CD4-positive, alpha-beta T cell treated with Interleukin-4 for 4 hours (primary cell): ENCODE data around the gene EPHX1.
"Not testable (repeated sequence)": the region's sequence is repeated elsewhere in the genome, so short reads cannot be mapped to it uniquely, and the experiment has no call there.

Experiments used
- DNase-seq: peaks from one replicate; pipeline ENCODE4 v3.0.0-alpha.2; 2020

The EPHX1 gene

DNA sequence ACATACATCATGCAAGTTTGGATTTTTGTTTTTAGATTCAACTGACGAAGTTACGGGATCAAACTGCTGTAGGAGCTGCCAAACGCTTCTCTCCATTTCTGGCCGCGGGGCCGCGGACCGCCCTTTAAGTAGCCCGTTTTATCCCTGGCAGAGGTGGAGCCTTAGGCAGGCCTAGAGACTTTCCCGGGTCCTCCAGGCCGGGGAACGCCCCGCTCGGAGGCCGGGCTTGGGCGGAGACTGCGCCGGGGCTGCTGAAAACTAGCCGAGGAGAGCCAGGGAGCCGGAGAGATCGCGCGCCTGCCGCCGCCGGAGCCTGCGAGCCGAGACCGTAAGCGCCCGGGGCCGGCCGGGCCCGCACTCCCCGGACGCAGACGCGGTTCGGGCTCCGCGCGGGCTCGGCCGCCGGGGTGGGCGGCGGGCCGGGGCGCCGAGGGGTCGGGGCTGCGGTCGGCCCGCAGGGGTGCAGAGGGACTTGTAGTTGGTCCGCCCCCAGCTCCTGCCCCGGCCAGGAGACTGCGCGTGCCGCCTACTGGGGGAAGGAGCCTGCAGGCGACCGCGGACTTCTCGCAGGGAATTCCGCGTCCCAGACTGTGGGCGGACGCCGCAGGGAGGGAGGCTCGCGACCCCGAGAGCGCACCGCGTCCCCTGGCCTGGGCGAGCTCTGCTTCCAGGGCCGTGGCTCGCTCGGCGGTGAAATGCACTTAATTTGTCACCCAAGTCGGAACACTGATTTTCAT lies at the start of gene EPHX1:
EPHX1 (plus strand) TSS at position 283 of the 737 bp plus-strand sequence. CDS start 18,606 bp downstream, outside the sequence.
- DNase-seq = peak; percentile 41

DNA sequence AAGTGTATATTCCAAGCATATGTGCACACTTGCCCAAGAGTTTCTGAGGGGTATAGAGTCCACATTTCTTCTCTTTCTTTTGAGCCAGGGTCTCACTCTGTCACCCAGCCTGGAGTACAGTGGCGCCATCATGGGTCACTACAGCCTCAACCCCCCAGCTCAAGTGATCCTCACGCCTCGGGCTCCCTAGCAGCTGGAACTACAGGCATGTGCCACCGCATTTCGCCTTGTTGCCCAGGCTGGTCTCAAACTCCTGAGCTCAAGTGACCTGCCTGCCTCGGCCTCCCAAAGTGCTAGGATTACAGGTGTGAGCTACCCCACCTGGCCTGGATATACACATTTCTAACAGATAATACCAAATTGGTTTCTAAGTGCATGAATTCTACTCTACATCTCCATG lies 49.4 kb upstream of the EPHX1 start:
- no peak for DNase-seq

DNA sequence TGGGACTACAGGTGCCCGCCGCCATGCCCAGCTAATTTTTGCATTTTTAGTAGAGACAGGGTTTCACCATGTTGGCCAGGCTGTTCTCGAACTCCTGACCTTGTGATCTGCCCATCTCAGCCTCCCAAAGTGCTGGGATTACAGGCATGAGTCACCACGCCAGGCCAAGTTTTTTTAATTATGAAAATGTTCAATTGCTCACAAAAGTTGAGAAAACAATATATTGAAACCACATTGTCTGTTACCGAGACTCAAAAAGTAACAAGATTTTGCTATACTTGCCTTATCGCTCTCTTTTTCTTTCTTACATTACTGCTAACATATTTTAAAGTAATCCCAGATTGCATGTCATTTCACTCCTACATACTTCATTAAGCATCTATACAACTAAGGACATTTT lies 48.5 kb upstream of the EPHX1 start:
- not testable (repeated sequence) for DNase-seq

DNA sequence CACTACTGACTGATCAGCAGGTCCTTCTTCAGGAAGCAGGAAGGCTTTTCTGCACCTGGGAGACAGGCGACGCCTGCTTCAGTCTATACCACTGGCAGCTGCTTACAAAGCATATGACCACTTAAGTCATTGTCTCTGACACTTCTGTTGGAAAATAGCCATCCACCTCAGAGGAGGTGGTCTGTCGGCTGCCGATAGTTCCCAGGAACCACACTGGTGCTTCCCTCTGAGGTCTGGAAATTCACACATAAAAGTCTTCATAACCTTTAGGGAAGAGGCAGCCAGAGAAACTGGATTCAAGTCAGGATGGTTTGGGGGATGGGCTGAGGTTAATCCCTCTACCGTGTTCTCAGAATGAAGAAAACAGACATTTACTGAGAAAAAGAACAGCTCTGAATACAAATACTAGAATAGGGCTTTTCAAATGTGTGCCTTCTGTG lies 47.9 kb upstream of the EPHX1 start:
- no peak for DNase-seq

DNA sequence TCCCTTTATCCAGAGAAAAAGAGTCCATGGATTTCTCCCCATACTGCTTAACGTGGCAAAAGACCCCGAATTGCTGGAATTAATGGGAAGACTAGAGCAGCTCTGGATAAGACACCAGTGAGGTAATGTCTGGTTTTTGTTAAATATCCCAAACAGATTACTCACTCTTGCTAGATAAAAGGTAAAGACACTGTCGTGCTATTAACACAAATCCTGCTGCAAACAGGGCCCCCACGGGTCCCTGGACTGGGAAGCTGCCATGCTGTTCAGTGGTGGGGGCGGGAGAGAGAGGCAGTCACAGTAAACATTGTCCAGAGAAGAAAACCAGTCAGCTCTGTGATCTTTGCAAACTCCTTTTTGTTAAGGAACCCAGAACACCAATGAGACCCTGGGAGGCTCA lies 47.5 kb upstream of the EPHX1 start:
- no peak for DNase-seq

DNA sequence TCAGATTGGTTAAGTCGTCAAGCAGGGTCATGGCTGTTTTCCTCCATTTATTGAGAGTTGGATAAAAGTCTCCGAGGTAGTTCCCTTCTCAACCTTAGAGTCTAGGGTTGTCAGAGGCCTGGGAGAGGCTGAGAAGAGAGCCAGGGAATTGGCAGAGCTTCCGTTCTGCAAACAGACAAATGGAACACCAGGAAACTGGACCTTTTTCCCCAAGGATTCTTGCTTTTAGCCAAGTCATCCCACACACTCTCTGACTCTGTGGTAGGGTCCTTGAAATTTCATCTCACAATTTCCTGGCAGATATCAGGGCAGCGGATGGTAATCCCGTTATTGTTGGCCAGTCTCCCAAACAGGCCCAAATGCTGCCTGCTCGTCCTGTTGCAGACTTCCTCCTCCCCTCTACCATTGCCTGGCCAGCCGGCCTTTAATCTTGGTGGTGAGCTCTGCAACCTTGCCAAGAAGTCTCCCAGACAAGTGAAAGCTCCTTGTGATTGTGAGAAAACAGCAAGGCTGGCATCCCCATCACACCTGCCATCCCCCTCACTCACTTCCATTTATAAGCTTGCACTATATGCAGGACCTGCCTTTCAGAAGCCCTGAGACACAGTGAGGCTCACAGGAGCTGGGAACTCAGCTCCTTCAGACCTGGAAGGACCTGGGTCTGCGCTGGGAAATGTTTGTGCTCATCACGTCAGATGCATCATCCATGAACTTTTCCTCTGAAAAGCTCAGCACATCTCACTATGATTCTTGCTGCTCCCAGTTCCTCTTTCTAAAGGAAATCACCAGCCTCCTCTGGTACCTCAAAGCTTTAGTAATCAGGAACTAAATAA lies 46.0 kb upstream of the EPHX1 start:
- DNase-seq = no peak

DNA sequence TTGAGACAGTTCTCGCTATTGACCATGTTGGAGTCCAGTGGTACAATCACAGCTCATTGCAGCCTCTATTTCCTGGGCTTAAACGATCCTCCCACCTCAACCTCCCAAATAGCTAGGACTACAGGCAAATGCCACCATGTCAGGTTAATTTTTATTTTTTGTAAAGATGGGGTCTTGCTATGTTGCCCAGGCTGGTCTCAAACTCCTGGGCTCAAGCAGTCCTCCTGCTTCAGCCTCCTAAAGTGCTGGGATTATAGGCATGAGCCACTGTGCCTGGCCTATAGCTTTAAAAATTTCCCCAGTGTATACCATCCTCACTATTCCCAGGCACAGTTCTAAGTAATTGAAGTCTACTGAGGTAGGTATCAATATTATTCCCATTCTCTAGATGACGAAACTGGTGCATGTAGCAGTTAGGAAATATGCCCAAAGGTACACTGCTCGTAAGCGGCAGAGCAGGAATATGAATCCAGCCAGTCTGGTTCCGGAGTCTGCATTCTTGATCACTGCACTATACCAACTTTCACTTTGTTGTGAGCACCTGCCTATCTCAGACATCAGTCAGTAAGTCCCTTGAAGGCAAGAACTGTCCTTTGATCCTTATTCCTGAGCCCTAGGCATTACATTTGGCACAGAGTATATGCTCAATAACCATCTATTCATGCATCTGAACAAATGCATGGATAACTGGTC lies 43.8 kb upstream of the EPHX1 start:
- DNase-seq = no peak

DNA sequence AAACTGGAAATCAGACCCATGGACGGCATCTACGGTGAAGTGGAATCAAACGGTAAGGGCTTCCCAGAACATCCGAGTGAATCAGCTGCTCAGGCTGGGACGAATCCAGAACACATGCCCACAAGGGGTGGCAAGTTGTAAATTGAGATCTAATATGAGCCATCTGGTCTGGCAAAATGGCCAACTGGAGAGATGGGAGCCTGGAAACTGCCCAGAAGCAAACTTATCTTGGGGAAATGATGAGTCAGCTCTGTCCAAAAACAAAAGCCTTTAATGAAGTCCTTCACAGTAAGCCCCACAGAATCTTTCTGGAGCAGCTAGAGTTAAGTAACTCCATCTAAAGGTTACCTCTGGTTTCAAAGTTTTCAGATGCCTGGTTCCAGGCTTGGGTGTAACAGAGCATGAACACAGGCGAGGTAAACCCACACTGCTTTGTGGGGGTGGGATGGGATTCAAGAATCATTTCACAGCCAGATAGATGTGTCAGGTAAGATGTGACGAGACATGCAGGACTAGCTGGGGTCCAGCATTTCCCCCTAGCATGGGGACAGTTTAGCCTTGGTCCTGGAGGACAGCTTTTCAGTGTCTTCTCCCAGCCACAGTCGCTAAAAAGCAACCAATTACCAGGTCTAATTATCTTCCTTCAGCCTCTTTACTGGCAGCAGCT lies 42.8 kb upstream of the EPHX1 start:
- DNase-seq = no peak

DNA sequence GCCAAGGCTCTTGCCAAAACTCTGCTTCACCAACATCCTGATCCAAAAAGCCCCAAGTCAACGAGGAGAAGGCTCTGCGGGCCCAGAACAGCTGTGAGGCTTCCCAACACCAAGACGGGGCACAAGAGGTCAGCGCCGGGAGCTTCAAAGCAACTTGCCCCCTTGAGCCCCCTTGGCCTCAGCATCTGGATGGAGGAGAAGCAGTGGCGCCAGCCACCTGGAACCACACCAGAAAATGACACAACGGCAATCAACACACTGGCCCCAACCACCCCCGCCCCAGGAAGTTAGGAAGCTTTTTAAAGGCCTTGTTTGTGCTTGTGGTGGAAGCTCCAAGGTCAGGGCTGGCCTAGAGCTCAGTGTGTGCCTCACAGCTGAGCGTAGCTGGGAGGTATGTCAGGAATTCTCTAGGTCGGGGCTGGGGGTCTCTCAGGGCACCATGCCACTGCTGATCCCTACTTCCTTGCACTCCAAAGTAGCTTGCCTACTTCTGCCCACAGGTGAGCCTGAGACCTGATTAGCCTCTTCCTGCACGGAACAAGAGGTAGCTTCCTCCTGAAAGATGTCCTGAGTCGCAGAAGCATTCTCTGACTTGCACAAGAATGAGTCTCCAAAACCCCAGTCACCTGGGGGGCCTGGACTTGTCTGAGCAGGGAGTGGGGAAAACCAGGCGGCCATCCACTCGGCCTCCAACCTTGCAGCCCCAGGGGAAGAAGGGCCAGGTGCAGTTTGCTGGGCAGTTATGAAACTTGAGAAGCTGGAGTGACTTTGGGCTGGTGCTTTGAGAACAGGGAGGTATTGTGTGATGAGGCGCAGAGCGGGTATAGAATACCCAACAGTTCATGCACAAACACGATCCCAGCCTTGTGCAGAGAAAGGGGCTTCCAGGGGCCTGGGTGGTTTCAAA lies 42.0 kb upstream of the EPHX1 start:
- DNase-seq = no peak

DNA sequence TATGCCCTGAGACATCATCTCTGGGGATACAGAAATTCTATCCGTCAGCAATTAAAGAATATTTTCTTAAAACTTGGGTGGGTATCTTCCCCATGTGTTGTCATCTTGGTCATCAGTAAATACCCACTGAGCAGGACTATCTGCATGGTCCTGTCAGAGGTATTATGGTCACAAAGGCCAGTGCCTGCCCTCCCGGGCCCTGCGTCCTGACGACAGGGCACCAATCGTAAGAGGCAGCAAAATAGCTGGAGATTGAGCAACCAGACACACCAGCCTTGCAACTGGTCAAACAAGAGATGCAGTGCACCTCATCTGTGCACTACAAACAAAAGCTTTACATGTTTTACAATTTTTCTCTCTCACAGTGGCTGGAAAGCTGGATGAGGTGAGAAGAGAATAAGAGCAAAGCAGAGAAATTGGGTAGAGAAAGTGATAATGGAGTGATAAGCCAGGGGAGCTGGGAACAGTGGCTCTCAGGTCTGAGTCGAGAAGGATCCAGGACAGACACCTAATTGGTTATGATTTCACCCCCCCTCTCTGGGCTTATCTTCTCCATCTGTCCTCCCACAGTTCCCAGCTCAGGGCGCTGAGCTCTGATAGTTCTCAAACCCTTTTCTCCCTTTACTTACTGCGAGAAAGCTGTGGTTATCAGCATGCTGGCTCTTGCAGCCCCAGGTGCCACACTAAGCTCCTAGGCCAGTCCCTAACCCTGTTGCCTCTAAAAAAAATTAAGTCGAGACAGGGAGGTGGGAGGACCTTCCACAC lies 41.1 kb upstream of the EPHX1 start:
- DNase-seq = no peak

DNA sequence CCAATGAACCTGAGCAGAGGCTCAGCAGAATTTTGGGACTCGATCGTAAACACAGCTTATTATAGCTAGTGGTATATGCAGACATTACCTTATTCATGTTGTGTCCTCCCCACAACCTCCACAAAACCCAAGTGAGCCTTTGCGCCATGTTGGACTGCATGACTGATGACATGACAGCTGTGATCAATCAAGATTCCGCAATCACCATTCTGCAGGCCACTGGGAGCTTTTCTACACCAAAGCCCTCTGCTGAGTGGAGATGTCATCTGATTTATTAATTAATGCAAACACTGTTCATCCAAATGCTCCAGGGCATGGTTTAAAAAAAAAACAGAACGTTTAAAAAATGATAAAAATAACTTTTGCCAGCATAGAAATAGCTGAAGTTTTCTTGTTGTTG lies 40.2 kb upstream of the EPHX1 start:
- no peak for DNase-seq

DNA sequence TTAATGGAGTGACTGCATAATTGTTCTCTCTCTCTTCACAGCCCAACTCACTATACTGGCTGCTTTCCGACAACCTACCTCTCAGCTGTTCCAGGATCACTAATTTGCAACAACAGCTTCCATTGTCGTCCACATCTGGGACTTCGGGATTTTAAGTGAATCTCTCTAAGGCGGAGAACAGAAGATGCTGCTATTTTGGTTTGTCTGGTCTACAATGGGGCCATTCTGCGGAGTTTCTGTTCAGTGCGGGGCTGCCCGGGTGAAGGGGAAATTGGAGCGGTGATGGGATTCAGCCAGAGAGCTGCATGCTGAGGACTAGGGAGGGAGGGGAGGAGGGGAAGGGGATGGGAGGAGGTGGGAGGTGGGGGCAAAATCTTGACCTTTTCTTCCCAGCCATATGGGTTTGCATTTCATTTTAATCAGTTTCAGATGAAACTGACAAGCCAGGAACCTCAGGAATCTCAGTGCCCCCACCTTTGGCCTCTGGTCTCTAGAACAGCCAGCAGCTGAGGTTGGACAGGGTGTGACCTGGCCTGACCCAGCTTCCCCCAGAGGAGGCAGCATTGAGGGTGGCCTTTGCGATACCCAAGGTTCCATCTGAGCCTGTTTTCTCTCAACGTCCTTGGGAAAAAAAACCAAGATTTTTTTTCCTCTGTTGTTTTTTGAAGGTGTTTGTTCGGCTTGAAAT lies 39.2 kb upstream of the EPHX1 start:
- no peak for DNase-seq

DNA sequence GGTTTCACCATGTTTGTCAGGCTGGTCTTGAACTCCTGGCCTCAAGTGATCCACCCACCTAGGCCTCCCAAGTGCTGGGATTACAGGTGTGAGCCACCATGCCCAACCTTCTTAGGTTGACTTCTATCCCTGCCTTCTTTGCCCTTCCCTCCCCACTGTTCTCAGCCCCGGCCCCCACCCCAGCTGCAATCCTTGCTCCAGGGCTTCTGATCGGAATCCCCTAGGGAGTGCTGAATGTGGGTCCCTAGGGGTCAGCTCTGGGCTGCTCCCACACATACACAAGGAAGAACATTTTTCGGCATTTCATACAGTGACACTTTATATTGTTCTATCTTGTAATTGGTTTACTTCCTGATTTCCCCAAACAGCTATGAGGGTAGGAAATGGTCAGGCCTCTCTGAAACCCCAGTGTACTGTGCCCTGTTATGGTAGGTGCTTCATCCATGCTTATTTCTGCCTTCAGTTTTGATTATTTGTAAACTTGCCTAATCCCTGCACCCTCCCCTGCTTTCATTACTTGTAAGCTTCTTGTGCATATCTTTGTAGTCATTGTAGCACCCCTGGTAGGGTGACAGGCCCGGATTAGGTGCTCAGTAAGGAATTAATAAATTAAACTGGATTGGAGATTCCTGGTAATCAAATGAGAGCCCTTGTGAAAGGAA lies 38.1 kb upstream of the EPHX1 start:
- DNase-seq = no peak

DNA sequence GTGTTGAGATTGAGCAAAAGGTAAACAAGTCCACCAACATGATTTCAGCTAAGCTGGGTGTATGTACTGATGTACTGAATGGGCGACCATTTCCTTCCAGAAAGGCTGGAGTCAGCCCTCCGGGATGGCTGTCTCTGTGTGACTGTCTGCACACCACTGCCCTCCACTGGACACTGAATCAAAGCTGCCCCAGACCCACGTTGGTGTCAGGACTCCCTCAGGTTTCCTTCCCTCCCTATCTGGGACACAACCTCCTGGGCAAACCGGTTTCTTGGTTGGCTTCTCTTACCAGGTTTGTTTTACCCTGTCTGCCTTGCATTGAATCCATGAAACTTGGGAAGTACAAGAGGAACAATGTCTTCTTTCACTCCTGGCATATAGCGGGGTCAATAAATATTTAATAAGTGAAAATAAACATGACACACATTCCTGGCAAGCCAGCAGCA lies 37.6 kb upstream of the EPHX1 start:
- DNase-seq = peak; percentile 14

DNA sequence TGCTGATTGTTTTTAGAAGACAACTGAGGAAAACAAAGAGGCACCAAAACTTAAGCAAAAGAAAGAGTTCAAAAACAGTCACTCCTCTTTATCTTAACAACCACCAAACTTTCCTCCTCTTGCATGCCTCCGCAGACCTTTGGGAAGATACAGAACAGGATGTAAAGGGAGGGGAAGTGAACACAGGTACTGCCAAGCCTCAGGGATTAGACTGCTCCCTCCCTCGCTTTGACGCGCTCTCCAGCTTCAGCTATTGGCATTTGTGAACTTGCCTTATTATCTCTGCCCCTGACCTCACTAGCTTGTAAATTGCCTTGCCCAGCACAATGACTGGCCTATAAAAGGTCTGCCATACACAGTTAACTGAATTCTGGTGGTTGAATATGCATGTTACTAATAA lies 37.1 kb upstream of the EPHX1 start:
- no peak for DNase-seq

DNA sequence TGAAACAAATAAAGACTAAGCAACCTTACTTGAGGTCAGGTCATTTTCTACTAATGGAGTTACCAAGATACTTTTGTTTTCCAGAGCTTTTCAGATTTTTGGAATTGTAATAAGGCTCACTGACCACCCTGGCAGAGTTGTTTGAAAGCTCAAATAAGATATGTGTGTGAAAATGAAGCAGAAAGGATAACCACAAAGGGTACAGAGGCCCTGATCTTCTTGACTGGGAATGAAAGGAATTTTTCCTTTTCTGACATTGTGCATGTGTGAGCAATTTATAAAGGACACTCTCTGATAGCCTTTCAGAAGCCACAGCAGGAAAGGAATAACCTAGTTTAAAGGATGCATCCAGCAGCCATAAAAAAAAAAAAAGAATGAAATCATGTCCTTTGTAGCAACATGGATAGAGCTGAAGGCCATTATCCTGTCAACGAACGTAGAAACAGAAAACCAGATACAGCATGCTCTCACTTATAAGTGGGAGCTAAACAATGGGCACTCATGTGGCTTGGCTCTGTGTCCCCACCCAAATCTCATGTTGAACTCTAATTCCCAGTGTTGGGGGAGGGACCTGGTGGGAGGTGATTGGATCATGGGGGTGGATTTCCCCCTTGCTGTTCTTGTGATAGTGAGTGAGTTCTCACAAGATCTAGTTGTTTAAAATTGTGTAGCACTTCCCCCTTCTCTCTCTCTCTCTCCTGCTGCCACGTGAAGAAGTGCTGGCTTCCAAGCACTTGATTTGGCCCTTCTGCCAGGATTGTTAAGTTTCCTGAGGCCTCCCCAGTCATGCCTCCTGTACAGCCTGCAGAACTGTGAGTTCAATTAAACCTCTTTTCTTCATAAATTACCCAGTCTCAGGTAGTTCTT lies 35.4 kb upstream of the EPHX1 start:
- no peak for DNase-seq

DNA sequence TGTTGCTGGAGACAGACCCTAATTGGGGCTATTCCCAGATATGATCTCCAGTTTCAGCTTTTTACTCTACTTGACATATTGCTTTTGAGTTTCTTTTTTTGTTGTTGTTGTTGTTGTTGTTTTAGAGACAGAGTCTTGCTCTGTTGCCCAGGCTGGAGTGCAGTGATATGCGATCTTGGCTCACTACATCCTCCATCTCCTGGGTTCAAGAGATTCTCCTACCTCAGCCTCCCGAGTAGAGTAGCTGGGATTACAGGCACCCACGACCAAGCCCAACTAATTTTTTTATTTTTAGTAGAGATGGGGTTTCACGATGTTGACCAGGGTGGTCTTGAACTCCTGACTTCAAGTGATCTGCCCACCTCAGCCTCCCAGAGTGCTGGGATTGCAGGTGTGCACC lies 33.6 kb upstream of the EPHX1 start:
- DNase-seq = no peak

DNA sequence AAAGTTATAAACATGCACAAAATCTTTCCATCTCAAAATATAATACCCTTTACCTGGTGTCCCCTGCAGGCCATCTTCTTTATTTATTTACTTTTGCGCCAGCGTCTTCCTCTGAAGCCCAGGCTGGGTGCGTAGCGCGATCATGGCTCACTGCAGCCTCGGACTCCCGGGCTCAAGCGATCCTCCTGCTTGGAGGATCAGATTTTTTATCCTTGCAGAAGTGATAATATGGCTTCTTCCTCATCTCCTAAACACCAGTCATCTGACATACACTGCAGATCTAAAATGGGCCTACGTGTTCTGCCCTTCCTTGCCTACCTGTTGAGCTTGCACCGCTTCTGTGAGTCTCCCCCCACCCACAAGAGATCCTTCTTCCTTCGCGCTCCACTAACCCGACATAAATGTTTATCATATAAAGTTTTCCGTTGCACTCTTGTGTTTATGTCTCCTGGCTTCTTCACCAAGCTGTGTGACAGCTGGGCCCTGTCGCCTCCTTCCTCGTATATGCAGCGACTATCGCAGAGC lies 32.8 kb upstream of the EPHX1 start:
- DNase-seq = no peak
